ENCODE measurements around the gene DENND4A. TPM values are rescaled to one million over a fixed set of nuclear protein-coding genes. Genes with fewer than 3 reads are reported as not detected.

The DENND4A gene
- total and polyA plus RNA-seq, 9 of the 15 experiments (the other 6 are each of a cell fraction or from before 2014, with no cell fraction given), result 6.8 to 32.3 (median 19.9) TPM

GRCh38 chr15:65839354-65839901 is 47.3 kb upstream of the DENND4A start (continued):
- TF ChIP-seq NEUROD1 (IDR thresholded peaks at IDR 0.05; ENCODE audit: borderline replicate concordance, low read depth, low read length, partially characterized antibody) (no peak), POLR2AphosphoS5 (IDR thresholded peaks at IDR 0.05; ENCODE audit: control insufficient read depth, insufficient read depth, low read depth, low read length) (peak; percentile 51; the same call in 1 of the 2 replicates), SAFB (IDR thresholded peaks at IDR 0.05; ENCODE audit: borderline replicate concordance, low read depth, low read length) (no peak), MAFG (tag; conservative IDR thresholded peaks at IDR 0.05) (0 out of 2 replicates have a peak, but pooled peaks have one; percentile 12), HNRNPL (IDR thresholded peaks at IDR 0.05; ENCODE audit: low read depth, low read length) (no peak), NR3C1 (CRISPR knock-in tag; IDR thresholded peaks at IDR 0.05) (no peak), CBFA2T3 (IDR thresholded peaks at IDR 0.05) (peak; percentile 88), MAFF (IDR thresholded peaks at IDR 0.05; ENCODE audit: low read length) (peak; percentile 17; the same call in 1 of the 2 replicates), ZNF766 (CRISPR knock-in tag; conservative IDR thresholded peaks at IDR 0.05) (peak; percentile 68; the same call in 1 of the 2 replicates), ARID1B (IDR thresholded peaks at IDR 0.05) (peak; percentile 86), ETV1 (tag; conservative IDR thresholded peaks at IDR 0.05; ENCODE audit: low read depth) (peak; percentile 69), TBL1XR1 (IDR thresholded peaks at IDR 0.05; ENCODE audit: low read length in 2 of 2) (0 out of 4 replicates have a peak, but pooled peaks of 1 of the 2 experiments have one; percentile 62), ESRRB (CRISPR knock-in tag; IDR thresholded peaks at IDR 0.05; ENCODE audit: borderline replicate concordance) (no peak), BCOR (IDR thresholded peaks at IDR 0.05) (peak; percentile 55), HMBOX1 (IDR thresholded peaks at IDR 0.05) (peak; percentile 96), ZC3H11A (IDR thresholded peaks at IDR 0.05; ENCODE audit: low read depth, low read length) (no peak), ZNF165 (CRISPR knock-in tag; IDR thresholded peaks at IDR 0.05; ENCODE audit: borderline replicate concordance) (no peak), HDAC1 (IDR thresholded peaks at IDR 0.05) (peak in 1 of 2 experiments; percentile 55; a peak in 2 of 4 replicates)
- TF ChIP-seq, protein P1, sequence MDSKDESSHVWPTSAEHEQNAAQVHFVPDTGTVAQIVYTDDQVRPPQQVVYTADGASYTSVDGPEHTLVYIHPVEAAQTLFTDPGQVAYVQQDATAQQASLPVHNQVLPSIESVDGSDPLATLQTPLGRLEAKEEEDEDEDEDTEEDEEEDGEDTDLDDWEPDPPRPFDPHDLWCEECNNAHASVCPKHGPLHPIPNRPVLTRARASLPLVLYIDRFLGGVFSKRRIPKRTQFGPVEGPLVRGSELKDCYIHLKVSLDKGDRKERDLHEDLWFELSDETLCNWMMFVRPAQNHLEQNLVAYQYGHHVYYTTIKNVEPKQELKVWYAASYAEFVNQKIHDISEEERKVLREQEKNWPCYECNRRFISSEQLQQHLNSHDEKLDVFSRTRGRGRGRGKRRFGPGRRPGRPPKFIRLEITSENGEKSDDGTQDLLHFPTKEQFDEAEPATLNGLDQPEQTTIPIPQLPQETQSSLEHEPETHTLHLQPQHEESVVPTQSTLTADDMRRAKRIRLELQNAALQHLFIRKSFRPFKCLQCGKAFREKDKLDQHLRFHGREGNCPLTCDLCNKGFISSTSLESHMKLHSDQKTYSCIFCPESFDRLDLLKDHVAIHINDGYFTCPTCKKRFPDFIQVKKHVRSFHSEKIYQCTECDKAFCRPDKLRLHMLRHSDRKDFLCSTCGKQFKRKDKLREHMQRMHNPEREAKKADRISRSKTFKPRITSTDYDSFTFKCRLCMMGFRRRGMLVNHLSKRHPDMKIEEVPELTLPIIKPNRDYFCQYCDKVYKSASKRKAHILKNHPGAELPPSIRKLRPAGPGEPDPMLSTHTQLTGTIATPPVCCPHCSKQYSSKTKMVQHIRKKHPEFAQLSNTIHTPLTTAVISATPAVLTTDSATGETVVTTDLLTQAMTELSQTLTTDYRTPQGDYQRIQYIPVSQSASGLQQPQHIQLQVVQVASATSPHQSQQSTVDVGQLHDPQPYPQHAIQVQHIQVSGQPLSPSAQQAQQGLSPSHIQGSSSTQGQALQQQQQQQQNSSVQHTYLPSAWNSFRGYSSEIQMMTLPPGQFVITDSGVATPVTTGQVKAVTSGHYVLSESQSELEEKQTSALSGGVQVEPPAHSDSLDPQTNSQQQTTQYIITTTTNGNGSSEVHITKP (IDR thresholded peaks at IDR 0.05; ENCODE audit: partially characterized antibody), result peak; percentile 22
- TF ChIP-seq, protein P2, sequence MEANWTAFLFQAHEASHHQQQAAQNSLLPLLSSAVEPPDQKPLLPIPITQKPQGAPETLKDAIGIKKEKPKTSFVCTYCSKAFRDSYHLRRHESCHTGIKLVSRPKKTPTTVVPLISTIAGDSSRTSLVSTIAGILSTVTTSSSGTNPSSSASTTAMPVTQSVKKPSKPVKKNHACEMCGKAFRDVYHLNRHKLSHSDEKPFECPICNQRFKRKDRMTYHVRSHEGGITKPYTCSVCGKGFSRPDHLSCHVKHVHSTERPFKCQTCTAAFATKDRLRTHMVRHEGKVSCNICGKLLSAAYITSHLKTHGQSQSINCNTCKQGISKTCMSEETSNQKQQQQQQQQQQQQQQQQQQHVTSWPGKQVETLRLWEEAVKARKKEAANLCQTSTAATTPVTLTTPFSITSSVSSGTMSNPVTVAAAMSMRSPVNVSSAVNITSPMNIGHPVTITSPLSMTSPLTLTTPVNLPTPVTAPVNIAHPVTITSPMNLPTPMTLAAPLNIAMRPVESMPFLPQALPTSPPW (CRISPR knock-in tag; IDR thresholded peaks at IDR 0.05), result peak; percentile 16; the same call in 1 of the 2 replicates
- TF ChIP-seq, protein P3, sequence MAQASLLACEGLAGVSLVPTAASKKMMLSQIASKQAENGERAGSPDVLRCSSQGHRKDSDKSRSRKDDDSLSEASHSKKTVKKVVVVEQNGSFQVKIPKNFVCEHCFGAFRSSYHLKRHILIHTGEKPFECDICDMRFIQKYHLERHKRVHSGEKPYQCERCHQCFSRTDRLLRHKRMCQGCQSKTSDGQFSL (CRISPR knock-in tag; IDR thresholded peaks at IDR 0.05), result no peak
- TF ChIP-seq, protein P3 (tag; IDR thresholded peaks at IDR 0.05), result no peak
